ENCODE data around the gene GOLIM4. TPM values are rescaled to one million over a fixed set of nuclear protein-coding genes. Genes with fewer than 3 reads are reported as not detected.
A peak's percentile ranks its signal among the peaks of the same experiment; 100 is the strongest.

Gene GOLIM4
- total and polyA plus RNA-seq, 2 of the 13 experiments (the other 11 are each of a cell fraction or from before 2014, with no cell fraction given): 10.9 to 47.7 TPM

- no peak for DNase-seq (ENCODE audit: low spot score)
- Histone ChIP-seq H3K27me3 (ENCODE audit: control insufficient read depth in 1 of 2, insufficient read depth in 2 of 2, low read length in 2 of 2) (no peaks in the 10 kb centered on the region; a peak in 1 of 5 replicates), H3K27ac (ENCODE audit: extremely low read length, insufficient read depth, low read length) (no peak overlapping the region), H4K20me1 (ENCODE audit: insufficient read depth, low read length) (no peaks in the 10 kb centered on the region; the same call in 1 of the 2 replicates), H3K4me1 (ENCODE audit: insufficient read depth, low read length) (peaks cover 66% of the 10 kb centered on the region), H3K4me3 (replicated peaks in 1 of 3; ENCODE audit: insufficient read depth in 1 of 3, low read depth in 2 of 3, low read length in 3 of 3) (peak overlapping the region; percentile 77 to 79 (median 77)), H3K9me3 (ENCODE audit: low read length) (no peaks in the 10 kb centered on the region), H2AFZ (ENCODE audit: low read length) (no peak overlapping the region), H3K4me2 (ENCODE audit: low read depth, low read length) (peak overlapping the region; percentile 97), H3K9ac (ENCODE audit: insufficient read depth, low read depth, low read length) (peak overlapping the region; percentile 72; the same call in 1 of the 2 replicates), H3K79me2 (ENCODE audit: insufficient read depth, low read length) (peaks cover 65% of the 10 kb centered on the region), H3K36me3 (replicated peaks in 1 of 2; ENCODE audit: control insufficient read depth in 1 of 2, insufficient read depth in 2 of 2, low read length in 2 of 2) (no peaks in the 10 kb centered on the region)
- WGBS (ENCODE audit: low lambda C conversion rate): 14% methylated on average over 2 of the region's 2 CpGs
- ATAC-seq: no peak
- in situ Hi-C loops (cut with HindIII; ENCODE audit: extremely low pct_ligation_motif_present, low pct_unique_long_range_greater_than_20kb): no loop called here
- FAIRE-seq: no peak
- ChIA-PET POLR2A (interaction anchor here (3.5 kb wide), 1 partner anchor 26 kb away, joined by 17 read pairs; no protein-coding TSS in a partner anchor), CTCF (ENCODE audit: low intra/inter-chr PET ratio, low total read pairs) (no interaction called here)
- TSS peak; percentile 18 for BruUV-seq (replicated peaks)
- TF ChIP-seq NR1H2 (CRISPR knock-in tag; IDR thresholded peaks at IDR 0.05; ENCODE audit: borderline replicate concordance, low read depth) (no peak), SAP130 (CRISPR knock-in tag; IDR thresholded peaks at IDR 0.05; ENCODE audit: low read depth) (peak; percentile 10; the same call in 1 of the 2 replicates)
- TF ChIP-seq, protein P1, sequence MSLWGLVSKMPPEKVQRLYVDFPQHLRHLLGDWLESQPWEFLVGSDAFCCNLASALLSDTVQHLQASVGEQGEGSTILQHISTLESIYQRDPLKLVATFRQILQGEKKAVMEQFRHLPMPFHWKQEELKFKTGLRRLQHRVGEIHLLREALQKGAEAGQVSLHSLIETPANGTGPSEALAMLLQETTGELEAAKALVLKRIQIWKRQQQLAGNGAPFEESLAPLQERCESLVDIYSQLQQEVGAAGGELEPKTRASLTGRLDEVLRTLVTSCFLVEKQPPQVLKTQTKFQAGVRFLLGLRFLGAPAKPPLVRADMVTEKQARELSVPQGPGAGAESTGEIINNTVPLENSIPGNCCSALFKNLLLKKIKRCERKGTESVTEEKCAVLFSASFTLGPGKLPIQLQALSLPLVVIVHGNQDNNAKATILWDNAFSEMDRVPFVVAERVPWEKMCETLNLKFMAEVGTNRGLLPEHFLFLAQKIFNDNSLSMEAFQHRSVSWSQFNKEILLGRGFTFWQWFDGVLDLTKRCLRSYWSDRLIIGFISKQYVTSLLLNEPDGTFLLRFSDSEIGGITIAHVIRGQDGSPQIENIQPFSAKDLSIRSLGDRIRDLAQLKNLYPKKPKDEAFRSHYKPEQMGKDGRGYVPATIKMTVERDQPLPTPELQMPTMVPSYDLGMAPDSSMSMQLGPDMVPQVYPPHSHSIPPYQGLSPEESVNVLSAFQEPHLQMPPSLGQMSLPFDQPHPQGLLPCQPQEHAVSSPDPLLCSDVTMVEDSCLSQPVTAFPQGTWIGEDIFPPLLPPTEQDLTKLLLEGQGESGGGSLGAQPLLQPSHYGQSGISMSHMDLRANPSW (CRISPR knock-in tag; IDR thresholded peaks at IDR 0.05; ENCODE audit: borderline replicate concordance): no peak
- intact Hi-C loops (cut with micrococcal nuclease; ENCODE audit: unreplicated experiment): loop anchor here (10.0 kb wide), 1 partner anchor 358 kb away; the partner anchor contains the start of genes PDCD10 and SERPINI1
Observed at GRCh38 chr3:168093229-168093628, 2.5 kb downstream of the GOLIM4 start.

DNA sequence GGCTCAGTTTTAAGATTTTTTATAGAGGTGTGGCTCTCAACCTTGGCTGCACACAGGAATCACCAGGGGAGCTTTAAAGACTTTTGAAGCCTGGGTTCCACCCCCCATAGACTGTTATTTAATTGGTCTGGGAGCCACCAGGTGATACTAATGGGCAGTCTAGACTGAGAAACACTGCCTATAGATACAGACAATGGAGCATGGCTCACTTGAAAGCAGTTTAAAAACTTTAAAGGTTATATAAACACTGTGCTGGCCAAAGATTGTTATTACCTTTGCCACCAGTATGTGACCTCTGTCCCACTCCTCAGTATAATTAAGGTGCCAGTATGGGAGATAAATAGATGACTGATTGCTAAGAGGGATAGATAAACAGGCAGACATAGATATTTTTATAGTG lies 3.8 kb downstream of the GOLIM4 start:
- Histone ChIP-seq H3K27me3 (ENCODE audit: control insufficient read depth in 1 of 2, insufficient read depth in 2 of 2, low read length in 2 of 2) (no peaks in the 10 kb centered on the region; a peak in 1 of 5 replicates), H3K27ac (ENCODE audit: extremely low read length, insufficient read depth, low read length) (peak overlapping the region; percentile 39), H3K4me2 (ENCODE audit: low read depth, low read length) (peak overlapping the region; percentile 97), H4K20me1 (ENCODE audit: insufficient read depth, low read length) (no peaks in the 10 kb centered on the region; the same call in 1 of the 2 replicates), H3K79me2 (ENCODE audit: insufficient read depth, low read length) (peaks cover 78% of the 10 kb centered on the region), H2AFZ (ENCODE audit: low read length) (no peak overlapping the region), H3K4me3 (replicated peaks in 1 of 3; ENCODE audit: insufficient read depth in 1 of 3, low read depth in 2 of 3, low read length in 3 of 3) (peak overlapping the region; percentile 16 to 79 (median 77); a peak in 3 of 6 replicates), H3K4me1 (ENCODE audit: insufficient read depth, low read length) (peaks cover 71% of the 10 kb centered on the region), H3K9me3 (ENCODE audit: low read length) (no peaks in the 10 kb centered on the region), H3K9ac (ENCODE audit: insufficient read depth, low read depth, low read length) (no peak overlapping the region), H3K36me3 (replicated peaks in 1 of 2; ENCODE audit: control insufficient read depth in 1 of 2, insufficient read depth in 2 of 2, low read length in 2 of 2) (no peaks in the 10 kb centered on the region)
- DNase-seq (ENCODE audit: low spot score) (peak; percentile 41), FAIRE-seq (no peak), ATAC-seq (no peak)
- intact Hi-C loops (cut with micrococcal nuclease; ENCODE audit: unreplicated experiment): loop anchor here (10.0 kb wide), 1 partner anchor 357 kb away; the partner anchor contains the start of genes PDCD10 and SERPINI1
- ChIA-PET POLR2A (no interaction called here), CTCF (ENCODE audit: low intra/inter-chr PET ratio, low total read pairs) (no interaction called here)
- no TSS peak for BruUV-seq (replicated peaks)
- in situ Hi-C loops (cut with HindIII; ENCODE audit: extremely low pct_ligation_motif_present, low pct_unique_long_range_greater_than_20kb): no loop called here
- TF ChIP-seq ZNF136 (CRISPR knock-in tag; IDR thresholded peaks at IDR 0.05; ENCODE audit: low read depth): no peak
- no peak for TF ChIP-seq KLF6 (CRISPR knock-in tag; IDR thresholded peaks at IDR 0.05)
- no peak for TF ChIP-seq CBFB (CRISPR knock-in tag; IDR thresholded peaks at IDR 0.05)
- TF ChIP-seq, protein P2, sequence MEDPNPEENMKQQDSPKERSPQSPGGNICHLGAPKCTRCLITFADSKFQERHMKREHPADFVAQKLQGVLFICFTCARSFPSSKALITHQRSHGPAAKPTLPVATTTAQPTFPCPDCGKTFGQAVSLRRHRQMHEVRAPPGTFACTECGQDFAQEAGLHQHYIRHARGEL (CRISPR knock-in tag; IDR thresholded peaks at IDR 0.05): no peak
- TF ChIP-seq ZNF605 (CRISPR knock-in tag; IDR thresholded peaks at IDR 0.05): no peak
- no peak for TF ChIP-seq FOXK1 (CRISPR knock-in tag; IDR thresholded peaks at IDR 0.05; ENCODE audit: borderline replicate concordance, low read depth)
- TF ChIP-seq ZNF337 (CRISPR knock-in tag; IDR thresholded peaks at IDR 0.05; ENCODE audit: borderline replicate concordance, low read depth): no peak
- no peak for TF ChIP-seq SOX6 (IDR thresholded peaks at IDR 0.05)
- TF ChIP-seq SOX6 (CRISPR knock-in tag; IDR thresholded peaks at IDR 0.05): peak; percentile 66
- TF ChIP-seq ZNF572 (CRISPR knock-in tag; IDR thresholded peaks at IDR 0.05): no peak

All from HepG2 (cell line).